K562 (cell line): ENCODE measurements around the gene ZFAND5. TPM values are rescaled to one million over a fixed set of nuclear protein-coding genes. Genes with fewer than 3 reads are reported as not detected.

Experiments
- ATAC-seq: fragments of 200-7000 bp; cut with Tn5 transposase; 3 replicates; pipeline ENCODE4 v1.9.1; 2020; ENCODE audit warnings: moderate library complexity
- BruUV-seq: library from RNA; stranded (reverse); fragments of 400-500 nt; replicated peaks from 2 replicates; lab custom pipeline; 2021; lab: Mats Ljungman, UMichigan
- CTCF ChIA-PET: fragments of 300-600 bp; formaldehyde crosslinking; extraction: SDS; loops from one replicate; lab custom pipeline; 2021; ENCODE audit warnings: low intra/inter-chr PET ratio; lab: Yijun Ruan, JAX
- POLR2A ChIA-PET: fragments of 300-600, 350-650 bp; sonication (Branson Sonifier 250); formaldehyde crosslinking; extraction: SDS; loops from one replicate; lab custom pipeline; 2021; ENCODE audit warnings: antibody characterized with exemption, inconsistent platforms; lab: Yijun Ruan, JAX
- DNase-seq, 4 experiments: peaks; one replicate each; pipeline versions ENCODE4 v3.0.0 to v3.0.0-alpha.2; 2011 to 2018; ENCODE audit warnings: low spot score in 3 of 4, mixed read lengths in 3 of 4; ENCODE audit errors: extremely low read depth in 1 of 4
- FAIRE-seq: peaks from 2 replicates; lab custom pipeline; 2011; peaks lifted over from hg19 to GRCh38; lab: Jason Lieb, UNC
- H2AFZ ChIP-seq: 2 replicates; pipeline ENCODE4 v1.6.0; 2011; ENCODE audit warnings: low read depth, low read length, control low read depth, inconsistent platforms
- H3K27ac ChIP-seq: fragments of 200-600 bp; 3 replicates; pipeline ENCODE4 v1.8.0; 2011; ENCODE audit warnings: low read depth, mild to moderate bottlenecking, control low read depth, inconsistent platforms, low read length, moderate library complexity, mixed read lengths; ENCODE audit errors: extremely low read depth
- H3K27me3 ChIP-seq, 2 experiments: fragments of 300-600 bp in 1 of 2; 2 replicates in 1 of 2; 3 replicates in 1 of 2; pipeline versions ENCODE4 v1.6.0 to v1.8.0; 2011; ENCODE audit warnings: inconsistent platforms in 2 of 2, low read length in 2 of 2, mild to moderate bottlenecking in 1 of 2, mixed read lengths in 1 of 2, moderate library complexity in 1 of 2; ENCODE audit not compliant: control insufficient read depth in 2 of 2, insufficient read depth in 2 of 2
- H3K36me3 ChIP-seq: fragments of 300-600 bp; 3 replicates; pipeline ENCODE4 v1.8.0; 2011; ENCODE audit warnings: mild to moderate bottlenecking, low read length, inconsistent platforms; ENCODE audit not compliant: control insufficient read depth, insufficient read depth
- H3K4me1 ChIP-seq, 2 experiments: fragments of 200-600 bp in 1 of 2; replicated peaks in 1 of 2; 2 replicates in 1 of 2; 3 replicates in 1 of 2; pipeline versions ENCODE4 v1.5.1 to v1.8.0; 2011; ENCODE audit warnings: inconsistent platforms in 2 of 2, low read length in 2 of 2, mild to moderate bottlenecking in 1 of 2, mixed read lengths in 1 of 2, moderate library complexity in 1 of 2; ENCODE audit not compliant: control insufficient read depth in 2 of 2, insufficient read depth in 2 of 2
- H3K4me2 ChIP-seq: 2 replicates; pipeline ENCODE4 v1.6.1; 2011; ENCODE audit warnings: low read length, control low read depth, inconsistent platforms, mixed read lengths; ENCODE audit not compliant: insufficient read depth
- H3K4me3 ChIP-seq: fragments of 200-600 bp; sonication (generic), shearing (Covaris generic); 2 replicates; pipeline ENCODE4 v1.5.1; 2016; ENCODE audit warnings: control low read depth, inconsistent platforms
- H3K79me2 ChIP-seq: fragments of 200-600 bp; 3 replicates; pipeline ENCODE4 v1.8.0; 2011; ENCODE audit warnings: low read length, inconsistent platforms; ENCODE audit not compliant: control insufficient read depth, insufficient read depth
- H3K9ac ChIP-seq, 2 experiments: 2 replicates each; pipeline versions ENCODE4 v1.6.0 to v1.6.1; 2011; ENCODE audit warnings: low read depth in 2 of 2, low read length in 2 of 2, control low read depth in 1 of 2, inconsistent platforms in 1 of 2, mild to moderate bottlenecking in 1 of 2, mixed read lengths in 1 of 2; ENCODE audit not compliant: insufficient read depth in 1 of 2
- H3K9me1 ChIP-seq: one replicate; pipeline ENCODE4 v1.6.0; 2011; ENCODE audit warnings: inconsistent platforms, mild to moderate bottlenecking, low read length, moderate library complexity; ENCODE audit not compliant: control insufficient read depth, insufficient read depth
- H3K9me3 ChIP-seq: replicated peaks from 2 replicates; pipeline ENCODE4 v1.5.1; 2011; ENCODE audit warnings: low read depth, low read length, inconsistent platforms; ENCODE audit not compliant: control insufficient read depth, insufficient read depth
- H4K20me1 ChIP-seq: replicated peaks from 2 replicates; pipeline ENCODE4 v1.6.1; 2011; ENCODE audit warnings: low read length, inconsistent platforms, mixed read lengths; ENCODE audit not compliant: control insufficient read depth, insufficient read depth
- ARHGAP35 ChIP-seq: fragments of 450-650 bp; IDR thresholded peaks from 2 replicates; pipeline ENCODE4 v1.6.1; 2018; ENCODE audit not compliant: partially characterized antibody
- BDP1 ChIP-seq: IDR thresholded peaks from 3 replicates; pipeline ENCODE4 v1.6.1; 2011; ENCODE audit not compliant: insufficient read length, insufficient read depth
- CBX1 ChIP-seq: sonication (generic); IDR thresholded peaks from 2 replicates; pipeline ENCODE4 v1.6.1; 2016; ENCODE audit warnings: antibody characterized with exemption, low read depth, mild to moderate bottlenecking
- CBX3 ChIP-seq, 2 experiments: IDR thresholded peaks; 1 replicate in 1 of 2; 2 replicates in 1 of 2; pipeline ENCODE4 v1.6.1; 2012; ENCODE audit warnings: inconsistent platforms in 2 of 2, low read length in 2 of 2, borderline replicate concordance in 1 of 2, control low read depth in 1 of 2
- CREB1 ChIP-seq, 2 experiments: sonication (generic) in 1 of 2; formaldehyde crosslinking in 1 of 2; IDR thresholded peaks; 2 replicates each; pipeline versions ENCODE4 v1.6.1 to v1.8.0; 2012 to 2022; ENCODE audit warnings: inconsistent platforms in 1 of 2, mild to moderate bottlenecking in 1 of 2, missing genetic modification reagents in 1 of 2, moderate library complexity in 1 of 2
- HNRNPH1 ChIP-seq: fragments of 200-400 bp; formaldehyde crosslinking; optimal IDR thresholded peaks from 2 replicates; pipeline ENCODE3; 2017; ENCODE audit warnings: low read depth, mild to moderate bottlenecking, low read length, moderate library complexity
- KAT2B ChIP-seq: IDR thresholded peaks from one replicate; pipeline ENCODE4 v1.6.1; 2012; ENCODE audit warnings: low read depth, mild to moderate bottlenecking, control low read depth, inconsistent platforms, low read length, moderate library complexity
- PYGO2 ChIP-seq: fragments of 450-650 bp; IDR thresholded peaks from 2 replicates; pipeline ENCODE4 v1.6.1; 2016; ENCODE audit warnings: mild to moderate bottlenecking, missing genetic modification characterization, moderate library complexity, missing compliant biosample characterization
- RBM25 ChIP-seq: fragments of 200-400 bp; formaldehyde crosslinking; IDR thresholded peaks from 2 replicates; pipeline ENCODE4 v1.6.1; 2018; ENCODE audit warnings: low read length, low read depth, moderate library complexity; ENCODE audit not compliant: severe bottlenecking
- RCOR1 ChIP-seq, 2 experiments: IDR thresholded peaks; 2 replicates each; pipeline ENCODE4 v1.6.1; 2012; ENCODE audit warnings: low read depth in 2 of 2, low read length in 2 of 2, borderline replicate concordance in 1 of 2, improper control_type of control experiment in 1 of 2
- SRSF9 ChIP-seq: fragments of 200-400 bp; formaldehyde crosslinking; IDR thresholded peaks from 2 replicates; pipeline ENCODE4 v1.6.1; 2017; ENCODE audit warnings: low read depth, low read length, borderline replicate concordance
- STAG1 ChIP-seq: sonication (generic); formaldehyde crosslinking; IDR thresholded peaks from 2 replicates; pipeline ENCODE4 v1.5.0; 2020; ENCODE audit warnings: missing genetic modification reagents, borderline replicate concordance
- TEAD1 ChIP-seq, 2 experiments: fragments of 450-650 bp in 1 of 2; sonication (generic) in 1 of 2; formaldehyde crosslinking; IDR thresholded peaks; 2 replicates each; pipeline versions ENCODE4 v1.4.0 to v1.8.0; 2020 to 2022; ENCODE audit warnings: mild to moderate bottlenecking in 2 of 2, missing genetic modification reagents in 1 of 2
- TOE1 ChIP-seq, 2 experiments: fragments of 450-650 bp in 1 of 2; sonication (generic) in 1 of 2; formaldehyde crosslinking in 1 of 2; IDR thresholded peaks; 2 replicates each; pipeline versions ENCODE4 v1.7.1 to v1.8.0; 2016 to 2022; ENCODE audit warnings: borderline replicate concordance in 2 of 2, mild to moderate bottlenecking in 2 of 2, antibody characterized with exemption in 1 of 2, inconsistent platforms in 1 of 2, low read depth in 1 of 2, missing genetic modification reagents in 1 of 2, moderate library complexity in 1 of 2
- ZBTB43 ChIP-seq: sonication (generic); formaldehyde crosslinking; IDR thresholded peaks from 2 replicates; pipeline ENCODE4 v1.8.0; 2023; ENCODE audit warnings: mild to moderate bottlenecking, missing genetic modification reagents
- ZNF140 ChIP-seq: fragments of 250-450 bp; sonication (Bioruptor Pico); IDR thresholded peaks from 2 replicates; pipeline ENCODE4 v1.8.0; 2021; ENCODE audit warnings: moderate library complexity, mild to moderate bottlenecking, inconsistent platforms
- ZNF217 ChIP-seq: sonication (generic); formaldehyde crosslinking; IDR thresholded peaks from 2 replicates; pipeline ENCODE4 v1.8.0; 2022; ENCODE audit warnings: mild to moderate bottlenecking, missing genetic modification reagents
- ZNF282 ChIP-seq: sonication (generic); formaldehyde crosslinking; IDR thresholded peaks from 2 replicates; pipeline ENCODE4 v1.8.1; 2023; ENCODE audit warnings: missing genetic modification reagents
- ZZZ3 ChIP-seq: fragments of 450-650 bp; IDR thresholded peaks from 2 replicates; pipeline ENCODE4 v1.6.1; 2016; ENCODE audit warnings: antibody characterized with exemption, mild to moderate bottlenecking, moderate library complexity
- WGBS: fragments of 100-300 bp; shearing (Covaris generic); methylation state at CpG from one replicate; pipeline ENCODE4 v1.1.6; 2016; ENCODE audit warnings: low coverage, mixed read lengths; ENCODE audit not compliant: insufficient coverage; ENCODE audit errors: missing lambda C conversion rate; 5-methylcytosine and 5-hydroxymethylcytosine counted together
- in situ Hi-C: fragments of 300-500 bp; cut with MboI; formaldehyde crosslinking; loops from 4 replicates; pipeline ENCODE4 v1.15.0; 2018; ENCODE audit warnings: inconsistent platforms, mixed read lengths
- intact Hi-C: fragments of 100-400 bp; cut with micrococcal nuclease; formaldehyde crosslinking; loops from 2 replicates; pipeline ENCODE4 v1.14.2; 2022
- polyA plus RNA-seq, 8 experiments: library from polyadenylated mRNA; depleted of rRNA in 4 of 8; stranded (reverse) in 5 of 8; unstranded in 3 of 8; fragments of >200 nt; fragmentation: Nextera tagmentation in 2 of 8; fragmentation: Illumina TruSeq in 1 of 8; extraction: Ambion mirVana in 2 of 8; extraction: Trizol in 1 of 8; gene quantifications; 2 replicates each; pipeline versions ENCODE4 v1.2.1 to v1.2.3, GENCODE V29; 2011 to 2014; ENCODE audit warnings: inconsistent platforms in 1 of 8, missing spikeins in 1 of 8
- total RNA-seq, 7 experiments: library from RNA; depleted of rRNA in 6 of 7; stranded (reverse); fragments of >200 nt in 6 of 7; fragmentation: Illumina TruSeq in 2 of 7; extraction: Trizol in 2 of 7; gene quantifications; 2 replicates each; pipeline versions ENCODE4 v1.2.1 to v1.2.3, GENCODE V29; 2011 to 2021; ENCODE audit warnings: low replicate concordance in 1 of 7

ZFAND5 gene
- total and polyA plus RNA-seq, 9 of the 15 experiments (the other 6 are each of a cell fraction or from before 2014, with no cell fraction given), result 12.7 to 64.2 (median 34.5) TPM

GRCh38 chr9:72333197-72333596 is 31.8 kb downstream of the ZFAND5 start (continued):
- TF ChIP-seq STAG1 (CRISPR knock-in tag), result no peak
- no peak for TF ChIP-seq ARHGAP35
- no peak for TF ChIP-seq ZZZ3
- no peak for TF ChIP-seq SRSF9
- no peak for TF ChIP-seq ZNF217 (CRISPR knock-in tag)
- TF ChIP-seq PYGO2 (tag), result no peak
- no peak for TF ChIP-seq ZNF140 (CRISPR knock-in tag)
- no peak for TF ChIP-seq ZBTB43 (CRISPR knock-in tag)

- H3K4me3 ChIP-seq, result no peak overlapping the region
- no peak overlapping the region for H3K4me2 ChIP-seq
- no peak for TF ChIP-seq RBM25
- no peak for TF ChIP-seq TOE1 (IDR thresholded peaks at IDR 0.05; ENCODE audit: borderline replicate concordance)
- no peak for TF ChIP-seq TOE1 (CRISPR knock-in tag; IDR thresholded peaks at IDR 0.05; ENCODE audit: borderline replicate concordance, low read depth)
- no peak for TF ChIP-seq ZNF282
- TF ChIP-seq HNRNPH1, result no peak
- TF ChIP-seq CREB1 (IDR thresholded peaks at IDR 0.05), result no peak
- TF ChIP-seq CREB1 (CRISPR knock-in tag; IDR thresholded peaks at IDR 0.05), result no peak
- no peak for TF ChIP-seq TEAD1 (CRISPR knock-in tag; IDR thresholded peaks at IDR 0.05)
- no peak for TF ChIP-seq BDP1
- no peak for TF ChIP-seq CBX3 (IDR thresholded peaks at IDR 0.05; ENCODE audit: borderline replicate concordance in 1 of 2, low read length in 2 of 2)
- TF ChIP-seq RCOR1 (IDR thresholded peaks at IDR 0.05; ENCODE audit: borderline replicate concordance in 1 of 2, low read depth in 2 of 2, low read length in 2 of 2), result no peak
- TF ChIP-seq CBX1, result no peak
- TF ChIP-seq KAT2B, result no peak
- TF ChIP-seq, all 486 proteins: peak for 0
- in situ Hi-C loops (no loop called here), intact Hi-C loops (no loop called here)
- FAIRE-seq (no peak), ATAC-seq (no peak), DNase-seq (no peak)
- POLR2A ChIA-PET, result no interaction called here
- Histone ChIP-seq H3K9me1 (no peaks in the 10 kb centered on the region), H3K27me3 (peaks cover 1 to 2% of the 10 kb centered on the region in 2 experiments; a peak in 4 of 5 replicates), H3K79me2 (no peaks in the 10 kb centered on the region), H4K20me1 (0 out of 2 replicates have a peak, but pooled peaks cover 3% of the 10 kb centered on the region), H3K9me3 (no peaks in the 10 kb centered on the region), H3K36me3 (no peaks in the 10 kb centered on the region), H2AFZ (no peak overlapping the region), H3K9ac (no peak overlapping the region), H3K4me1 (no peaks in the 10 kb centered on the region; a peak in 1 of 5 replicates), H3K27ac (no peak overlapping the region)
- no TSS peak for BruUV-seq
- CTCF ChIA-PET, result no interaction called here
- WGBS, result 0% methylated on average over 3 of the region's 4 CpGs
These were observed 32.7 kb downstream of the ZFAND5 start for GRCh38 chr9:72332351-72332750.
